ENCODE results near the gene ITGB1BP1. TPM values are rescaled to one million over a fixed set of nuclear protein-coding genes. Genes with fewer than 3 reads are reported as not detected.

Gene ITGB1BP1
- total RNA-seq, 2 experiments from 2014 or later = 24.4 to 25.0 TPM

GRCh38 chr2:9379391-9379755 lies 44.0 kb downstream of the ITGB1BP1 start:
- no peak overlapping the region for H3K27ac Mint-ChIP-seq
- no peaks in the 10 kb centered on the region for H3K36me3 ChIP-seq (ENCODE audit: insufficient read depth, low read length)
- no peaks in the 10 kb centered on the region for H3K4me1 Mint-ChIP-seq (ENCODE audit: low read depth)
- no peaks in the 10 kb centered on the region for H3K27me3 Mint-ChIP-seq
- intact Hi-C loops (cut with DNase I, micrococcal nuclease) = loop anchor here in 1 of 2 experiments (10.0 kb wide), 1 partner anchor 235 kb away; no protein-coding TSS in a partner anchor
- ATAC-seq (ENCODE audit: poor library complexity) (no peak), DNase-seq (no peak)
- no peak overlapping the region for H3K4me3 ChIP-seq (ENCODE audit: low read length)
- no peak overlapping the region for H3K4me3 Mint-ChIP-seq
- CTCF ChIA-PET = no interaction called here
- no peaks in the 10 kb centered on the region for H3K4me1 ChIP-seq (ENCODE audit: insufficient read depth, low read length)
- no peaks in the 10 kb centered on the region for H3K9me3 ChIP-seq (ENCODE audit: control insufficient read depth in 1 of 2, insufficient read depth in 1 of 2, low read length in 2 of 2)
- no peak overlapping the region for H3K27ac ChIP-seq (ENCODE audit: low read depth in 1 of 2, low read length in 2 of 2)
- H3K36me3 Mint-ChIP-seq (ENCODE audit: low read depth) = no peaks in the 10 kb centered on the region
- TF ChIP-seq, protein P1, sequence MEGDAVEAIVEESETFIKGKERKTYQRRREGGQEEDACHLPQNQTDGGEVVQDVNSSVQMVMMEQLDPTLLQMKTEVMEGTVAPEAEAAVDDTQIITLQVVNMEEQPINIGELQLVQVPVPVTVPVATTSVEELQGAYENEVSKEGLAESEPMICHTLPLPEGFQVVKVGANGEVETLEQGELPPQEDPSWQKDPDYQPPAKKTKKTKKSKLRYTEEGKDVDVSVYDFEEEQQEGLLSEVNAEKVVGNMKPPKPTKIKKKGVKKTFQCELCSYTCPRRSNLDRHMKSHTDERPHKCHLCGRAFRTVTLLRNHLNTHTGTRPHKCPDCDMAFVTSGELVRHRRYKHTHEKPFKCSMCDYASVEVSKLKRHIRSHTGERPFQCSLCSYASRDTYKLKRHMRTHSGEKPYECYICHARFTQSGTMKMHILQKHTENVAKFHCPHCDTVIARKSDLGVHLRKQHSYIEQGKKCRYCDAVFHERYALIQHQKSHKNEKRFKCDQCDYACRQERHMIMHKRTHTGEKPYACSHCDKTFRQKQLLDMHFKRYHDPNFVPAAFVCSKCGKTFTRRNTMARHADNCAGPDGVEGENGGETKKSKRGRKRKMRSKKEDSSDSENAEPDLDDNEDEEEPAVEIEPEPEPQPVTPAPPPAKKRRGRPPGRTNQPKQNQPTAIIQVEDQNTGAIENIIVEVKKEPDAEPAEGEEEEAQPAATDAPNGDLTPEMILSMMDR (IDR thresholded peaks at IDR 0.05) = no peak
- H3K9me3 Mint-ChIP-seq = no peaks in the 10 kb centered on the region
- peaks cover 0 to 3% of the 10 kb centered on the region in 2 experiments for H3K27me3 ChIP-seq (ENCODE audit: control insufficient read depth in 1 of 2, insufficient read depth in 2 of 2, low read length in 2 of 2)
- POLR2A ChIA-PET = no interaction called here

DNA sequence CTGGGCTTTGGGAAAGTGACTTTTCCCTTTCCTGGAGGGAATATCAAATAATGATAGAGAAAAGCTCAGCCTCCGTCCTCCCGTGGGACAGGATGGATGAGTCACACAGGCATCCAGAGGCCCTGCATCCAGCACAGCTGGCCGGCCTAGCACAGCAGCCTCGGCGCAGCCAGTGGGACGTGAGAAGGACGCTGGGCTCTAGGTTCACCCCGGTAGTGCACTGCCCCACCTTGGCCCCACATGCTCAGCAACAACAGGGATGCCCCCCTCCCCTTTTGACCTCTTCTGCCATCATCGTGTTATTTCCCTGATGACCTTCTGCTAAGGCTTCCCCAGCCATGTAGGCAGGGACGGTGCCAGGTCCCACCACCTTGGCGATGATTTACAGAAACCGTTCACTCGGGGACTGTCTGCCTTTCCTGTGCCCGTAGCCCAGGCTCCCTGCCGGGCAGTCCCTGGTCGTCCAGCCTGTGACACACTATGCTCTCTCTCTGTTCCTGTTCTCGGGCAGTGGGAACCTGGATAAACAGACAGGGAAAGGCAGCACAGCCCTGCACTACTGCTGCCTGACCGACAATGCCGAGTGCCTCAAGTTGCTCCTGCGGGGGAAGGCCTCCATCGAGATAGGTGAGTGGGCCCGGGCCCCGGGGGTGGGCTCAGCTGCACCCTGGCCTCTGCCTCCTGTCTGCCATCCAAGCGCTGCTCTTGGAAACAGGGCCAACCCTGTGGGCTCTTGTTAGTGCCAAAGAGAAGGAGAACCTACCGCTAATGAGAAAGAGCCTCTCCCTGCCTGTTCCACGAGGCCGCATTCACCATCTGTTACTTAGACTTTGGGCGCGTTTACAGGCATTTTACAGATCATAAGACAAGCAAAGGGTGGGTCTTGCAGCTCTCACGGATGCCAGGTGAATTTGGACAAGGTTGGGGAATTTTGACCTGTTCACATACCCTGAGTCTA lies 44.6 kb downstream of the ITGB1BP1 start:
- Histone ChIP-seq H3K4me3 (ENCODE audit: low read length) (no peak overlapping the region), H3K4me1 (ENCODE audit: insufficient read depth, low read length) (no peaks in the 10 kb centered on the region), H3K9me3 (ENCODE audit: control insufficient read depth in 1 of 2, insufficient read depth in 1 of 2, low read length in 2 of 2) (no peaks in the 10 kb centered on the region), H3K27me3 (ENCODE audit: control insufficient read depth in 1 of 2, insufficient read depth in 2 of 2, low read length in 2 of 2) (peaks cover 0 to 3% of the 10 kb centered on the region in 2 experiments), H3K36me3 (ENCODE audit: insufficient read depth, low read length) (no peaks in the 10 kb centered on the region), H3K27ac (ENCODE audit: low read depth in 1 of 2, low read length in 2 of 2) (no peak overlapping the region)
- Mint-ChIP-seq H3K27me3 (no peaks in the 10 kb centered on the region), H3K27ac (no peak overlapping the region), H3K9me3 (no peaks in the 10 kb centered on the region), H3K4me3 (no peak overlapping the region), H3K4me1 (ENCODE audit: low read depth) (no peaks in the 10 kb centered on the region), H3K36me3 (ENCODE audit: low read depth) (no peaks in the 10 kb centered on the region)
- DNase-seq (no peak), ATAC-seq (ENCODE audit: poor library complexity) (no peak)
- intact Hi-C loops (cut with DNase I, micrococcal nuclease) = loop anchor here in 1 of 2 experiments (10.0 kb wide), 1 partner anchor 234 kb away; no protein-coding TSS in a partner anchor
- TF ChIP-seq, protein P1 (IDR thresholded peaks at IDR 0.05) = no peak
- ChIA-PET POLR2A (no interaction called here), CTCF (no interaction called here)

GRCh38 chr2:9377461-9378097 lies 45.7 kb downstream of the ITGB1BP1 start:
- Histone ChIP-seq H3K4me3 (ENCODE audit: low read length) (no peak overlapping the region), H3K36me3 (ENCODE audit: insufficient read depth, low read length) (no peaks in the 10 kb centered on the region), H3K27ac (ENCODE audit: low read depth in 1 of 2, low read length in 2 of 2) (no peak overlapping the region), H3K27me3 (ENCODE audit: control insufficient read depth in 1 of 2, insufficient read depth in 2 of 2, low read length in 2 of 2) (peaks cover 0 to 3% of the 10 kb centered on the region in 2 experiments), H3K9me3 (ENCODE audit: control insufficient read depth in 1 of 2, insufficient read depth in 1 of 2, low read length in 2 of 2) (no peaks in the 10 kb centered on the region), H3K4me1 (ENCODE audit: insufficient read depth, low read length) (no peaks in the 10 kb centered on the region)
- ChIA-PET POLR2A (no interaction called here), CTCF (no interaction called here)
- H3K4me1 Mint-ChIP-seq (ENCODE audit: low read depth) = no peaks in the 10 kb centered on the region
- ATAC-seq (ENCODE audit: poor library complexity) (no peak), DNase-seq (no peak)
- TF ChIP-seq, protein P1 (IDR thresholded peaks at IDR 0.05) = no peak
- no peaks in the 10 kb centered on the region for H3K9me3 Mint-ChIP-seq
- intact Hi-C loops (cut with DNase I, micrococcal nuclease) = loop anchor here in 1 of 2 experiments (10.0 kb wide), 1 partner anchor 233 kb away; no protein-coding TSS in a partner anchor
- H3K27ac Mint-ChIP-seq = no peak overlapping the region
- H3K27me3 Mint-ChIP-seq = no peaks in the 10 kb centered on the region
- H3K4me3 Mint-ChIP-seq = no peak overlapping the region
- no peaks in the 10 kb centered on the region for H3K36me3 Mint-ChIP-seq (ENCODE audit: low read depth)
